Amniotic epithelial cell (primary cell): ENCODE results near the gene MYL1.

Source experiments
- DNase-seq: peaks from one replicate; pipeline ENCODE4 v3.0.0-alpha.2; 2010; ENCODE audit warnings: low read depth

MYL1 gene

GRCh38 chr2:210267698-210268097, 47.3 kb downstream of the MYL1 start:
- no peak for DNase-seq

- no peak for DNase-seq
These were observed 50.7 kb downstream of the MYL1 start for GRCh38 chr2:210264282-210264681.

GRCh38 chr2:210263841-210264240, 51.1 kb downstream of the MYL1 start:
- no peak for DNase-seq

GRCh38 chr2:210262036-210262435, 52.9 kb downstream of the MYL1 start:
- DNase-seq = no peak

- DNase-seq = no peak
These were observed 55.3 kb downstream of the MYL1 start for GRCh38 chr2:210259687-210260086.

GRCh38 chr2:210252699-210253606, 62.0 kb downstream of the MYL1 start:
- no peak for DNase-seq

- no peak for DNase-seq
These were observed 64.4 kb downstream of the MYL1 start for GRCh38 chr2:210250622-210251021.
